IMR-90 (cell line): ENCODE results near the gene ADAMTS13. TPM values are rescaled to one million over a fixed set of nuclear protein-coding genes. Genes with fewer than 3 reads are reported as not detected.

Experiments used
- ATAC-seq: fragments of 200-7000 bp; cut with Tn5 transposase; 2 replicates; pipeline ENCODE4 v1.9.1; 2020; ENCODE audit warnings: low read depth, mild to moderate bottlenecking, moderate library complexity
- BruUV-seq: library from RNA; stranded (reverse); fragments of 400-500 nt; replicated peaks from 2 replicates; lab custom pipeline; 2021; lab: Mats Ljungman, UMichigan
- CTCF ChIA-PET: fragments of 300-600 bp; formaldehyde crosslinking; extraction: SDS; loops from one replicate; lab custom pipeline; 2021; ENCODE audit warnings: antibody characterized with exemption; lab: Yijun Ruan, JAX
- POLR2A ChIA-PET: fragments of 300-600 bp; sonication (Branson Sonifier 250); formaldehyde crosslinking; loops from one replicate; lab custom pipeline; 2022; ENCODE audit warnings: antibody characterized with exemption; ENCODE audit not compliant: unreplicated experiment; lab: Charles Lee
- DNase-seq: peaks from one replicate; pipeline ENCODE4 v3.0.0; 2013
- H2AFZ ChIP-seq: replicated peaks from 2 replicates; pipeline ENCODE3; 2013; ENCODE audit warnings: low read length, mild to moderate bottlenecking; ENCODE audit not compliant: poor library complexity
- H2AK5ac ChIP-seq: 2 replicates; pipeline ENCODE4 v1.6.1; 2013; ENCODE audit warnings: low read depth, low read length, inconsistent platforms
- H2AK9ac ChIP-seq: replicated peaks from 2 replicates; pipeline ENCODE3; 2013; ENCODE audit warnings: mild to moderate bottlenecking, low read depth, low read length, moderate library complexity; ENCODE audit not compliant: poor library complexity
- H2BK120ac ChIP-seq: 2 replicates; pipeline ENCODE4 v1.6.1; 2013; ENCODE audit warnings: low read depth, low read length, inconsistent platforms
- H2BK15ac ChIP-seq: 3 replicates; pipeline ENCODE4 v1.6.1; 2013; ENCODE audit warnings: low read depth, low read length, inconsistent platforms
- H2BK20ac ChIP-seq: 2 replicates; pipeline ENCODE4 v1.6.1; 2013; ENCODE audit warnings: low read depth, mild to moderate bottlenecking, inconsistent platforms, low read length, moderate library complexity
- H2BK5ac ChIP-seq: 2 replicates; pipeline ENCODE4 v1.6.1; 2013; ENCODE audit warnings: mild to moderate bottlenecking, low read depth, low read length, inconsistent platforms; ENCODE audit not compliant: poor library complexity, severe bottlenecking
- H3K14ac ChIP-seq: replicated peaks from 2 replicates; pipeline ENCODE4 v1.6.1; 2013; ENCODE audit warnings: low read depth, low read length, inconsistent platforms
- H3K18ac ChIP-seq: 2 replicates; pipeline ENCODE4 v1.6.1; 2013; ENCODE audit warnings: low read depth, low read length, control low read depth
- H3K23ac ChIP-seq: 2 replicates; pipeline ENCODE4 v1.6.1; 2013; ENCODE audit warnings: low read depth, low read length, inconsistent platforms
- H3K27ac ChIP-seq: 2 replicates; pipeline ENCODE4 v1.5.1; 2013; ENCODE audit warnings: mild to moderate bottlenecking, control low read depth, low read length; ENCODE audit not compliant: insufficient read depth
- H3K27me3 ChIP-seq: 2 replicates; pipeline ENCODE4 v1.6.1; 2013; ENCODE audit warnings: low read length; ENCODE audit not compliant: control insufficient read depth, insufficient read depth
- H3K36me3 ChIP-seq: 2 replicates; pipeline ENCODE4 v1.6.1; 2013; ENCODE audit warnings: low read length, mixed read lengths; ENCODE audit not compliant: control insufficient read depth, insufficient read depth
- H3K4ac ChIP-seq: 2 replicates; pipeline ENCODE4 v1.6.1; 2013; ENCODE audit warnings: low read depth, low read length, inconsistent platforms
- H3K4me1 ChIP-seq: 2 replicates; pipeline ENCODE4 v1.6.1; 2013; ENCODE audit warnings: low read length, mixed read lengths; ENCODE audit not compliant: control insufficient read depth, insufficient read depth
- H3K4me2 ChIP-seq: 2 replicates; pipeline ENCODE4 v1.6.1; 2013; ENCODE audit warnings: low read depth, mild to moderate bottlenecking, control low read depth, low read length, moderate library complexity
- H3K4me3 ChIP-seq: 2 replicates; pipeline ENCODE4 v1.5.1; 2013; ENCODE audit warnings: low read depth, mild to moderate bottlenecking, control low read depth, low read length, moderate library complexity; ENCODE audit not compliant: insufficient read depth
- H3K56ac ChIP-seq: 2 replicates; pipeline ENCODE4 v1.6.1; 2013; ENCODE audit warnings: low read length, inconsistent platforms; ENCODE audit not compliant: insufficient read depth; ENCODE audit errors: extremely low read depth
- H3K79me1 ChIP-seq, 2 experiments: 2 replicates each; pipeline ENCODE4 v1.6.1; 2013; ENCODE audit warnings: low read length in 2 of 2, inconsistent platforms in 1 of 2, low read depth in 1 of 2
- H3K9ac ChIP-seq: 2 replicates; pipeline ENCODE4 v1.6.1; 2013; ENCODE audit warnings: low read depth, low read length, control low read depth
- H3K9me1 ChIP-seq: 2 replicates; pipeline ENCODE4 v1.6.1; 2013; ENCODE audit warnings: low read length, inconsistent platforms; ENCODE audit not compliant: insufficient read depth
- H3K9me3 ChIP-seq: 2 replicates; pipeline ENCODE4 v1.6.1; 2013; ENCODE audit warnings: low read length; ENCODE audit not compliant: control insufficient read depth, insufficient read depth
- H4K20me1 ChIP-seq: 2 replicates; pipeline ENCODE4 v1.6.1; 2013; ENCODE audit warnings: low read length, inconsistent platforms; ENCODE audit not compliant: insufficient read depth
- H4K5ac ChIP-seq: 2 replicates; pipeline ENCODE4 v1.6.1; 2013; ENCODE audit warnings: mild to moderate bottlenecking, low read depth, low read length, control low read depth
- H4K8ac ChIP-seq, 2 experiments: 2 replicates each; pipeline ENCODE4 v1.6.1; 2013; ENCODE audit warnings: low read depth in 2 of 2, low read length in 2 of 2, control low read depth in 1 of 2, inconsistent platforms in 1 of 2
- H4K91ac ChIP-seq: 2 replicates; pipeline ENCODE4 v1.6.1; 2013; ENCODE audit warnings: low read depth, low read length, inconsistent platforms; ENCODE audit not compliant: insufficient read depth
- BHLHE40 ChIP-seq: fragments of 150-350 bp; IDR thresholded peaks from 2 replicates; pipeline ENCODE4 v1.6.1; 2016; ENCODE audit warnings: mild to moderate bottlenecking, low read depth, low read length
- NFE2L2 ChIP-seq: fragments of 150-350 bp; IDR thresholded peaks from 2 replicates; pipeline ENCODE4 v1.6.1; 2016; ENCODE audit warnings: low read depth, mild to moderate bottlenecking, low read length
- POLR2A ChIP-seq: IDR thresholded peaks from 2 replicates; pipeline ENCODE4 v1.6.1; 2012; ENCODE audit warnings: mild to moderate bottlenecking, low read depth, low read length
- WGBS, 2 experiments: methylation state at CpG; one replicate each; pipeline versions ENCODE4 v1.1.5 to v1.1.7; 2013; ENCODE audit warnings: missing lambda C conversion rate in 2 of 2; ENCODE audit not compliant: insufficient read length in 1 of 2; ENCODE audit errors: extremely low coverage in 2 of 2; 5-methylcytosine and 5-hydroxymethylcytosine counted together
- dilution Hi-C: fragments of 300-500 bp; cut with HindIII; formaldehyde crosslinking; loops from one replicate; pipeline ENCODE4 v1.14.3; 2018; ENCODE audit warnings: low sequenced_read_pairs; ENCODE audit not compliant: unreplicated experiment
- in situ Hi-C: fragments of 300-500 bp; cut with MboI; formaldehyde crosslinking; loops from 3 replicates; pipeline ENCODE4 v1.14.3; 2019; ENCODE audit warnings: low sequenced_read_pairs, inconsistent platforms, mixed read lengths
- intact Hi-C: fragments of 100-400 bp; cut with micrococcal nuclease; formaldehyde crosslinking; loops from 2 replicates; pipeline ENCODE4 v1.10.0; 2022
- polyA plus RNA-seq, 3 experiments: library from polyadenylated mRNA; depleted of rRNA; stranded (reverse); fragments of >200 nt; gene quantifications; 2 replicates each; pipeline ENCODE4 v1.2.3, GENCODE V29; 2012; ENCODE audit warnings: low replicate concordance in 1 of 3
- total RNA-seq: library from RNA; depleted of rRNA; stranded (reverse); fragments of >200 nt; gene quantifications from 2 replicates; pipeline ENCODE4 v1.2.3, GENCODE V29; 2012

Gene ADAMTS13
- total and polyA plus RNA-seq, 2 of the 4 experiments (the other 2 are of a cell fraction), result 0.18 to 2.8 TPM

DNA sequence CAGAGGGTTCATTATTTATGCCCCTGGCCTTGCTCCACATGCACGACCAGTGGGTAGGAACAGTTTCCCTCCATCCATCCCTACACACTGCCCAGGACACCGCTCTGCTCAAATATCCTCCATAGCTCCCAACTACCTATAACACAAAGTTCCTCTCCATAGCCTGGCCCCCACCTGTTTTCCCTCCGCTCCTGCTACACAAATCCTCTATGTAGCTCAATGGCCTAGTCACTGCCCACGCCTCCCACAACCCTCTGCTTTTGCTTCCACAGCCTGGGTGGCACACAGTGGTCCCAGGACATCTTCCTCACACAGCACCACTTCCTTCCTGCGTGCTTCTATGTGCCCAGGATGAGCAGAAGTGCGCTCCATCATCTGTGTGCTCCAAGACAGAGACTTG is 24.8 kb upstream of the ADAMTS13 start:
- intact Hi-C loops, result no loop called here
- in situ Hi-C loops, result no loop called here
- ATAC-seq, result no peak
- Histone ChIP-seq H4K8ac (no peak overlapping the region), H3K4ac (no peak overlapping the region), H3K14ac (no peak overlapping the region), H2AK5ac (no peak overlapping the region), H3K23ac (no peak overlapping the region), H3K27ac (no peak overlapping the region), H2BK120ac (no peak overlapping the region), H2AK9ac (no peak overlapping the region), H3K4me3 (no peak overlapping the region), H4K5ac (no peak overlapping the region), H4K91ac (no peak overlapping the region), H3K56ac (no peak overlapping the region), H3K36me3 (peaks cover 1% of the 10 kb centered on the region), H2BK5ac (no peak overlapping the region), H3K79me1 (no peaks in the 10 kb centered on the region), H3K4me1 (no peaks in the 10 kb centered on the region), H3K4me2 (no peak overlapping the region), H2BK15ac (no peak overlapping the region), H2AFZ (no peak overlapping the region), H3K18ac (no peak overlapping the region), H4K20me1 (no peaks in the 10 kb centered on the region), H3K9ac (no peak overlapping the region), H3K27me3 (peaks cover 30% of the 10 kb centered on the region), H2BK20ac (no peak overlapping the region), H3K9me1 (0 out of 2 replicates have a peak, but pooled peaks cover 4% of the 10 kb centered on the region), H3K9me3 (no peaks in the 10 kb centered on the region)
- no TSS peak for BruUV-seq
- ChIA-PET CTCF (interaction anchor here (0.6 kb wide), 1 partner anchor 23 kb away, joined by 3 read pairs; no protein-coding TSS in a partner anchor), POLR2A (no interaction called here)
- WGBS, 2 experiments, result 73% methylated on average over 3 of the region's 6 CpGs; no CpG with 5 or more reads in 1 of the 2 experiments
- dilution Hi-C loops, result no loop called here
- no peak for TF ChIP-seq POLR2A
- no peak for TF ChIP-seq BHLHE40
- no peak for TF ChIP-seq NFE2L2
- DNase-seq, result no peak
